ENCODE measurements around the gene MON1B. TPM values are rescaled to one million over a fixed set of nuclear protein-coding genes. Genes with fewer than 3 reads are reported as not detected.

MON1B gene
- total and polyA plus RNA-seq, 10 of the 15 experiments (the other 5 are each of a cell fraction or from before 2014, with no cell fraction given): 5.7 to 64.5 (median 21.7) TPM

DNA sequence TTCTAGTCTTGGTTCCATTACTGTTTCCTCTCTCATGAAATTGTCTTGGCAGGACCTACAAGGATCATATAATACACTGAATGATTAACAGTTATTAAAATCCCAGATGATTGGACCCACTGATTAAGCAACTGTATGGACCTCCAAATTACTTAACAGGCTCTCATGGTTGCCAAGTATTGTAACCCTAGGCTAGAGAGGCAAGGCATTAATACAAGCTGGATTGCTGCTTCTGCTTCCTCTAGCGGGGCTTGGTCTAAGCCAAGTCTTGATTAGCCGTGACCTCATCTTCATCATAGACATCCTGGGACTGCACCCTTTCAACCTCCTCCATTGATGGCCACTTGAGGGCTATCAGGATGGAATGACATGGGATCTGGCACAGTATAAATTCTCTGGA lies 55.2 kb downstream of the MON1B start:
- no peak overlapping the region for H3K9ac ChIP-seq (ENCODE audit: control insufficient read depth, insufficient read depth, low read length)
- no peak for TF ChIP-seq FOS (IDR thresholded peaks at IDR 0.05; ENCODE audit: borderline replicate concordance, extremely low read depth, insufficient read length)
- TF ChIP-seq, protein P1, sequence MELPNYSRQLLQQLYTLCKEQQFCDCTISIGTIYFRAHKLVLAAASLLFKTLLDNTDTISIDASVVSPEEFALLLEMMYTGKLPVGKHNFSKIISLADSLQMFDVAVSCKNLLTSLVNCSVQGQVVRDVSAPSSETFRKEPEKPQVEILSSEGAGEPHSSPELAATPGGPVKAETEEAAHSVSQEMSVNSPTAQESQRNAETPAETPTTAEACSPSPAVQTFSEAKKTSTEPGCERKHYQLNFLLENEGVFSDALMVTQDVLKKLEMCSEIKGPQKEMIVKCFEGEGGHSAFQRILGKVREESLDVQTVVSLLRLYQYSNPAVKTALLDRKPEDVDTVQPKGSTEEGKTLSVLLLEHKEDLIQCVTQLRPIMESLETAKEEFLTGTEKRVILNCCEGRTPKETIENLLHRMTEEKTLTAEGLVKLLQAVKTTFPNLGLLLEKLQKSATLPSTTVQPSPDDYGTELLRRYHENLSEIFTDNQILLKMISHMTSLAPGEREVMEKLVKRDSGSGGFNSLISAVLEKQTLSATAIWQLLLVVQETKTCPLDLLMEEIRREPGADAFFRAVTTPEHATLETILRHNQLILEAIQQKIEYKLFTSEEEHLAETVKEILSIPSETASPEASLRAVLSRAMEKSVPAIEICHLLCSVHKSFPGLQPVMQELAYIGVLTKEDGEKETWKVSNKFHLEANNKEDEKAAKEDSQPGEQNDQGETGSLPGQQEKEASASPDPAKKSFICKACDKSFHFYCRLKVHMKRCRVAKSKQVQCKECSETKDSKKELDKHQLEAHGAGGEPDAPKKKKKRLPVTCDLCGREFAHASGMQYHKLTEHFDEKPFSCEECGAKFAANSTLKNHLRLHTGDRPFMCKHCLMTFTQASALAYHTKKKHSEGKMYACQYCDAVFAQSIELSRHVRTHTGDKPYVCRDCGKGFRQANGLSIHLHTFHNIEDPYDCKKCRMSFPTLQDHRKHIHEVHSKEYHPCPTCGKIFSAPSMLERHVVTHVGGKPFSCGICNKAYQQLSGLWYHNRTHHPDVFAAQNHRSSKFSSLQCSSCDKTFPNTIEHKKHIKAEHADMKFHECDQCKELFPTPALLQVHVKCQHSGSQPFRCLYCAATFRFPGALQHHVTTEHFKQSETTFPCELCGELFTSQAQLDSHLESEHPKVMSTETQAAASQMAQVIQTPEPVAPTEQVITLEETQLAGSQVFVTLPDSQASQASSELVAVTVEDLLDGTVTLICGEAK (IDR thresholded peaks at IDR 0.05; ENCODE audit: borderline replicate concordance): no peak
- no peak for TF ChIP-seq RB1 (IDR thresholded peaks at IDR 0.05; ENCODE audit: borderline replicate concordance)
- TF ChIP-seq CBX5 (IDR thresholded peaks at IDR 0.05; ENCODE audit: low read depth): no peak
- no peak for TF ChIP-seq STAT1 (conservative IDR thresholded peaks at IDR 0.05)
- no peak for TF ChIP-seq ZNF207 (IDR thresholded peaks at IDR 0.05; ENCODE audit: borderline replicate concordance)
- TF ChIP-seq, protein P2, sequence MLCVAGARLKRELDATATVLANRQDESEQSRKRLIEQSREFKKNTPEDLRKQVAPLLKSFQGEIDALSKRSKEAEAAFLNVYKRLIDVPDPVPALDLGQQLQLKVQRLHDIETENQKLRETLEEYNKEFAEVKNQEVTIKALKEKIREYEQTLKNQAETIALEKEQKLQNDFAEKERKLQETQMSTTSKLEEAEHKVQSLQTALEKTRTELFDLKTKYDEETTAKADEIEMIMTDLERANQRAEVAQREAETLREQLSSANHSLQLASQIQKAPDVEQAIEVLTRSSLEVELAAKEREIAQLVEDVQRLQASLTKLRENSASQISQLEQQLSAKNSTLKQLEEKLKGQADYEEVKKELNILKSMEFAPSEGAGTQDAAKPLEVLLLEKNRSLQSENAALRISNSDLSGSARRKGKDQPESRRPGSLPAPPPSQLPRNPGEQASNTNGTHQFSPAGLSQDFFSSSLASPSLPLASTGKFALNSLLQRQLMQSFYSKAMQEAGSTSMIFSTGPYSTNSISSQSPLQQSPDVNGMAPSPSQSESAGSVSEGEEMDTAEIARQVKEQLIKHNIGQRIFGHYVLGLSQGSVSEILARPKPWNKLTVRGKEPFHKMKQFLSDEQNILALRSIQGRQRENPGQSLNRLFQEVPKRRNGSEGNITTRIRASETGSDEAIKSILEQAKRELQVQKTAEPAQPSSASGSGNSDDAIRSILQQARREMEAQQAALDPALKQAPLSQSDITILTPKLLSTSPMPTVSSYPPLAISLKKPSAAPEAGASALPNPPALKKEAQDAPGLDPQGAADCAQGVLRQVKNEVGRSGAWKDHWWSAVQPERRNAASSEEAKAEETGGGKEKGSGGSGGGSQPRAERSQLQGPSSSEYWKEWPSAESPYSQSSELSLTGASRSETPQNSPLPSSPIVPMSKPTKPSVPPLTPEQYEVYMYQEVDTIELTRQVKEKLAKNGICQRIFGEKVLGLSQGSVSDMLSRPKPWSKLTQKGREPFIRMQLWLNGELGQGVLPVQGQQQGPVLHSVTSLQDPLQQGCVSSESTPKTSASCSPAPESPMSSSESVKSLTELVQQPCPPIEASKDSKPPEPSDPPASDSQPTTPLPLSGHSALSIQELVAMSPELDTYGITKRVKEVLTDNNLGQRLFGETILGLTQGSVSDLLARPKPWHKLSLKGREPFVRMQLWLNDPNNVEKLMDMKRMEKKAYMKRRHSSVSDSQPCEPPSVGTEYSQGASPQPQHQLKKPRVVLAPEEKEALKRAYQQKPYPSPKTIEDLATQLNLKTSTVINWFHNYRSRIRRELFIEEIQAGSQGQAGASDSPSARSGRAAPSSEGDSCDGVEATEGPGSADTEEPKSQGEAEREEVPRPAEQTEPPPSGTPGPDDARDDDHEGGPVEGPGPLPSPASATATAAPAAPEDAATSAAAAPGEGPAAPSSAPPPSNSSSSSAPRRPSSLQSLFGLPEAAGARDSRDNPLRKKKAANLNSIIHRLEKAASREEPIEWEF (IDR thresholded peaks at IDR 0.05; ENCODE audit: insufficient replicate concordance, low read depth, low read length): no peak
- no peak for TF ChIP-seq SUPT20H (IDR thresholded peaks at IDR 0.05; ENCODE audit: borderline replicate concordance, control insufficient read depth, low read depth, low read length)
- TF ChIP-seq RAD21 (IDR thresholded peaks at IDR 0.05; ENCODE audit: insufficient read depth, low read depth, low read length): no peak
- TF ChIP-seq ZNF274 (IDR thresholded peaks at IDR 0.05; ENCODE audit: insufficient read depth, insufficient read length): no peak
- no peak for TF ChIP-seq HCFC1 (IDR thresholded peaks at IDR 0.05; ENCODE audit: low read length)
- no peak for TF ChIP-seq JUND (IDR thresholded peaks at IDR 0.05; ENCODE audit: low read depth, low read length)
- TF ChIP-seq NBN (IDR thresholded peaks at IDR 0.05): no peak
- no peak for TF ChIP-seq POLR2A (IDR thresholded peaks at IDR 0.05; ENCODE audit: low read depth, low read length)
- no peak for TF ChIP-seq NFIC (IDR thresholded peaks at IDR 0.05; ENCODE audit: low read depth, low read length)
- TF ChIP-seq ZNF384 (IDR thresholded peaks at IDR 0.05; ENCODE audit: borderline replicate concordance, low read depth, low read length): no peak
- no peak for TF ChIP-seq RELA (IDR thresholded peaks at IDR 0.05; ENCODE audit: borderline replicate concordance, partially characterized antibody)
- TF ChIP-seq FOXM1 (IDR thresholded peaks at IDR 0.05; ENCODE audit: low read depth, low read length): no peak
- FAIRE-seq: no peak
- no peak for ATAC-seq
- no peak overlapping the region for H3K4me2 ChIP-seq (ENCODE audit: control insufficient read depth, insufficient read depth)
- no peaks in the 10 kb centered on the region for H3K4me1 ChIP-seq (ENCODE audit: control insufficient read depth, insufficient read depth, low read length)
- WGBS (ENCODE audit: insufficient coverage, insufficient replicate concordance, low lambda C conversion rate, missing lambda C conversion rate): 64% methylated on average over 2 of the region's 2 CpGs
- H3K36me3 ChIP-seq (ENCODE audit: control insufficient read depth in 2 of 2, insufficient read depth in 2 of 2, low read length in 1 of 2): no peaks in the 10 kb centered on the region
- in situ Hi-C loops (cut with MboI): no loop called here
- H4K20me1 ChIP-seq (ENCODE audit: control insufficient read depth, insufficient read depth): no peaks in the 10 kb centered on the region
- no peaks in the 10 kb centered on the region for H3K79me2 ChIP-seq (ENCODE audit: control insufficient read depth, insufficient read depth, low read length)
- no TSS peak for BruUV-seq (replicated peaks)
- no peaks in the 10 kb centered on the region; a peak in 1 of 4 replicates for H3K27me3 ChIP-seq (replicated peaks in 1 of 2; ENCODE audit: control insufficient read depth in 2 of 2, insufficient read depth in 2 of 2, low read length in 1 of 2)
- intact Hi-C loops (cut with micrococcal nuclease; ENCODE audit: unreplicated experiment): no loop called here
- H3K9me3 ChIP-seq (replicated peaks; ENCODE audit: control insufficient read depth, insufficient read depth, low read length): no peaks in the 10 kb centered on the region
- ChIA-PET SMC1A (ENCODE audit: uncharacterized antibody, unreplicated experiment) (interaction anchor here (1.3 to 1.4 kb wide), 2 partner anchors 9 to 337 kb away, joined by 3 to 4 read pairs; no protein-coding TSS in a partner anchor), CTCF (interaction anchor here (0.6 to 0.8 kb wide), 2 partner anchors 9 to 121 kb away, joined by 3 read pairs; no protein-coding TSS in a partner anchor), POLR2A (interaction anchor here (0.7 kb wide), 1 partner anchor 83 kb away, joined by 3 read pairs; no protein-coding TSS in a partner anchor), RAD21 (ENCODE audit: unreplicated experiment) (no interaction called here)
- H2AFZ ChIP-seq (ENCODE audit: control insufficient read depth, low read depth, low read length): no peak overlapping the region
- no peak overlapping the region for H3K4me3 ChIP-seq
- no peak for DNase-seq (ENCODE audit: low read depth, low spot score)
- H3K27ac ChIP-seq (ENCODE audit: control insufficient read depth, insufficient read depth): no peak overlapping the region

All from GM12878 (cell line).